ENCODE measurements around the gene TCEA2. TPM values are rescaled to one million over a fixed set of nuclear protein-coding genes. Genes with fewer than 3 reads are reported as not detected.
A peak's percentile ranks its signal among the peaks of the same experiment; 100 is the strongest.

Gene TCEA2
- total and polyA plus RNA-seq, 2 of the 13 experiments (the other 11 are each of a cell fraction or from before 2014, with no cell fraction given): 28.1 to 33.7 TPM

DNA sequence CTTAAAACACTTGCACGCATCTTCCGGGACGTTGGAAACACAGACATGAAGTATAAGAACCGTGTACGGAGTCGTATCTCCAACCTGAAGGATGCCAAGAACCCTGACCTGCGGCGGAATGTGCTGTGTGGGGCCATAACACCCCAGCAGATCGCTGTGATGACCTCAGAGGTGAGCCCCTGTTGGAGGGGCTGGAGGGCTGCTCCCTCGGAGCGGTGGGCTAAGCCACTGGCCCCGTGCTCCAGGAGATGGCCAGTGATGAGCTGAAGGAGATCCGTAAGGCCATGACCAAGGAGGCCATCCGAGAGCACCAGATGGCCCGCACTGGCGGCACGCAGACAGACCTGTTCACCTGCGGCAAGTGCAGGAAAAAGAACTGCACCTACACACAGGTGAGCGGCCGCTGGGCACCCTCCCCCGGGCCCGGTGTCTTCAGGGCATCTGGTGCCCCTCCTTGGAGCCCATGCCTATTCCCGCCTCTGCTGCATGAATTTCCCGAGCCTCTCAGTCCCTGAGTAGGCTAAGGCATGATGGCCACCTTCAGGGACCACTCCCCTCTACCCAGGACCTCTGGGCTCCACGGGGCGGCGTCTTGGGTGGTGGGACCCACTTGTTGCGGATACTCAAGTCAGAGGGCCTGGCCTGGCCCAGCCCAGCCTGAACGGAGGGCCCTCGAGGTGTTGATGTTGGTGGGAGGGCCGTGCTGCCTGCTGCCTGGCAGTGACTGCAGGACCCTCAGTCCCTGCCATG lies 7.4 kb downstream of the TCEA2 start:
- Histone ChIP-seq H3K27ac (ENCODE audit: extremely low read length, insufficient read depth, low read length) (no peak overlapping the region), H3K79me2 (ENCODE audit: insufficient read depth, low read length) (no peaks in the 10 kb centered on the region), H3K36me3 (replicated peaks in 1 of 2; ENCODE audit: control insufficient read depth in 1 of 2, insufficient read depth in 2 of 2, low read length in 2 of 2) (no peaks in the 10 kb centered on the region), H3K27me3 (ENCODE audit: control insufficient read depth in 1 of 2, insufficient read depth in 2 of 2, low read length in 2 of 2) (peaks cover 3 to 11% of the 10 kb centered on the region in 2 experiments; a peak in 2 of 5 replicates), H2AFZ (ENCODE audit: low read length) (no peak overlapping the region), H3K4me1 (ENCODE audit: insufficient read depth, low read length) (peaks cover 30% of the 10 kb centered on the region), H3K4me2 (ENCODE audit: low read depth, low read length) (no peak overlapping the region), H4K20me1 (ENCODE audit: insufficient read depth, low read length) (no peaks in the 10 kb centered on the region), H3K9me3 (ENCODE audit: low read length) (no peaks in the 10 kb centered on the region), H3K4me3 (replicated peaks in 1 of 3; ENCODE audit: insufficient read depth in 1 of 3, low read depth in 2 of 3, low read length in 3 of 3) (no peak overlapping the region), H3K9ac (ENCODE audit: insufficient read depth, low read depth, low read length) (no peak overlapping the region)
- ATAC-seq (no peak), DNase-seq (ENCODE audit: low spot score) (no peak), FAIRE-seq (no peak)
- ChIA-PET POLR2A (interaction anchor here (0.7 to 1.9 kb wide), 4 partner anchors 10 to 90 kb away, joined by 3 to 8 read pairs (median 4); partner anchors contain the start of genes OPRL1 and PRPF6), CTCF (ENCODE audit: low intra/inter-chr PET ratio, low total read pairs) (interaction anchor here (1.1 to 1.6 kb wide), 5 partner anchors 16 to 533 kb away, joined by 3 to 13 read pairs (median 4); partner anchors contain the start of gene PTK6)
- intact Hi-C loops (cut with micrococcal nuclease; ENCODE audit: unreplicated experiment) (no loop called here), in situ Hi-C loops (cut with HindIII; ENCODE audit: extremely low pct_ligation_motif_present, low pct_unique_long_range_greater_than_20kb) (no loop called here)
- BruUV-seq (replicated peaks): no TSS peak
- 79% methylated on average over 31 of the region's 31 CpGs for WGBS (ENCODE audit: low lambda C conversion rate)
- TF ChIP-seq MXI1 (IDR thresholded peaks at IDR 0.05; ENCODE audit: borderline replicate concordance, low read depth, low read length): no peak
- TF ChIP-seq, protein P1, sequence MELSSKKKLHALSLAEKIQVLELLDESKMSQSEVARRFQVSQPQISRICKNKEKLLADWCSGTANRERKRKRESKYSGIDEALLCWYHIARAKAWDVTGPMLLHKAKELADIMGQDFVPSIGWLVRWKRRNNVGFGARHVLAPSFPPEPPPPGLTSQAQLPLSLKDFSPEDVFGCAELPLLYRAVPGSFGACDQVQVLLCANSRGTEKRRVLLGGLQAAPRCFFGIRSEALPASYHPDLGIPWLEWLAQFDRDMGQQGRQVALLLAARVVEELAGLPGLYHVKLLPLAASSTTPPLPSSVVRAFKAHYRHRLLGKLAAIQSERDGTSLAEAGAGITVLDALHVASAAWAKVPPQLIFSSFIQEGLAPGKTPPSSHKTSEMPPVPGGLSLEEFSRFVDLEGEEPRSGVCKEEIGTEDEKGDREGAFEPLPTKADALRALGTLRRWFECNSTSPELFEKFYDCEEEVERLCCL (CRISPR knock-in tag; IDR thresholded peaks at IDR 0.05; ENCODE audit: borderline replicate concordance): no peak
- TF ChIP-seq FOXM1 (CRISPR knock-in tag; IDR thresholded peaks at IDR 0.05): no peak
- TF ChIP-seq ZNF30 (CRISPR knock-in tag; IDR thresholded peaks at IDR 0.05): 0 out of 2 replicates have a peak, but pooled peaks have one; percentile 62
- TF ChIP-seq ZNF317 (CRISPR knock-in tag; IDR thresholded peaks at IDR 0.05): no peak
- TF ChIP-seq SAFB2 (CRISPR knock-in tag; IDR thresholded peaks at IDR 0.05; ENCODE audit: borderline replicate concordance, low read depth): no peak
- no peak for TF ChIP-seq GLMP (CRISPR knock-in tag; IDR thresholded peaks at IDR 0.05; ENCODE audit: borderline replicate concordance)
- no peak for TF ChIP-seq ATAD3A (CRISPR knock-in tag; IDR thresholded peaks at IDR 0.05)
- no peak for TF ChIP-seq ZNF550 (CRISPR knock-in tag; IDR thresholded peaks at IDR 0.05; ENCODE audit: borderline replicate concordance)
- TF ChIP-seq EEA1 (CRISPR knock-in tag; IDR thresholded peaks at IDR 0.05; ENCODE audit: borderline replicate concordance): no peak
- TF ChIP-seq, protein P2, sequence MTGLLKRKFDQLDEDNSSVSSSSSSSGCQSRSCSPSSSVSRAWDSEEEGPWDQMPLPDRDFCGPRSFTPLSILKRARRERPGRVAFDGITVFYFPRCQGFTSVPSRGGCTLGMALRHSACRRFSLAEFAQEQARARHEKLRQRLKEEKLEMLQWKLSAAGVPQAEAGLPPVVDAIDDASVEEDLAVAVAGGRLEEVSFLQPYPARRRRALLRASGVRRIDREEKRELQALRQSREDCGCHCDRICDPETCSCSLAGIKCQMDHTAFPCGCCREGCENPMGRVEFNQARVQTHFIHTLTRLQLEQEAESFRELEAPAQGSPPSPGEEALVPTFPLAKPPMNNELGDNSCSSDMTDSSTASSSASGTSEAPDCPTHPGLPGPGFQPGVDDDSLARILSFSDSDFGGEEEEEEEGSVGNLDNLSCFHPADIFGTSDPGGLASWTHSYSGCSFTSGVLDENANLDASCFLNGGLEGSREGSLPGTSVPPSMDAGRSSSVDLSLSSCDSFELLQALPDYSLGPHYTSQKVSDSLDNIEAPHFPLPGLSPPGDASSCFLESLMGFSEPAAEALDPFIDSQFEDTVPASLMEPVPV (CRISPR knock-in tag; IDR thresholded peaks at IDR 0.05): no peak
- TF ChIP-seq, protein P3, sequence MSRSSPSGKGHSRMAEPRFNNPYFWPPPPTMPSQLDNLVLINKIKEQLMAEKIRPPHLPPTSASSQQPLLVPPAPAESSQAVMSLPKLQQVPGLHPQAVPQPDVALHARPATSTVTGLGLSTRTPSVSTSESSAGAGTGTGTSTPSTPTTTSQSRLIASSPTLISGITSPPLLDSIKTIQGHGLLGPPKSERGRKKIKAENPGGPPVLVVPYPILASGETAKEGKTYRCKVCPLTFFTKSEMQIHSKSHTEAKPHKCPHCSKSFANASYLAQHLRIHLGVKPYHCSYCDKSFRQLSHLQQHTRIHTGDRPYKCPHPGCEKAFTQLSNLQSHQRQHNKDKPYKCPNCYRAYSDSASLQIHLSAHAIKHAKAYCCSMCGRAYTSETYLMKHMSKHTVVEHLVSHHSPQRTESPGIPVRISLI (CRISPR knock-in tag; IDR thresholded peaks at IDR 0.05; ENCODE audit: borderline replicate concordance): no peak
- TF ChIP-seq, protein P4, sequence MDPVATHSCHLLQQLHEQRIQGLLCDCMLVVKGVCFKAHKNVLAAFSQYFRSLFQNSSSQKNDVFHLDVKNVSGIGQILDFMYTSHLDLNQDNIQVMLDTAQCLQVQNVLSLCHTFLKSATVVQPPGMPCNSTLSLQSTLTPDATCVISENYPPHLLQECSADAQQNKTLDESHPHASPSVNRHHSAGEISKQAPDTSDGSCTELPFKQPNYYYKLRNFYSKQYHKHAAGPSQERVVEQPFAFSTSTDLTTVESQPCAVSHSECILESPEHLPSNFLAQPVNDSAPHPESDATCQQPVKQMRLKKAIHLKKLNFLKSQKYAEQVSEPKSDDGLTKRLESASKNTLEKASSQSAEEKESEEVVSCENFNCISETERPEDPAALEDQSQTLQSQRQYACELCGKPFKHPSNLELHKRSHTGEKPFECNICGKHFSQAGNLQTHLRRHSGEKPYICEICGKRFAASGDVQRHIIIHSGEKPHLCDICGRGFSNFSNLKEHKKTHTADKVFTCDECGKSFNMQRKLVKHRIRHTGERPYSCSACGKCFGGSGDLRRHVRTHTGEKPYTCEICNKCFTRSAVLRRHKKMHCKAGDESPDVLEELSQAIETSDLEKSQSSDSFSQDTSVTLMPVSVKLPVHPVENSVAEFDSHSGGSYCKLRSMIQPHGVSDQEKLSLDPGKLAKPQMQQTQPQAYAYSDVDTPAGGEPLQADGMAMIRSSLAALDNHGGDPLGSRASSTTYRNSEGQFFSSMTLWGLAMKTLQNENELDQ (CRISPR knock-in tag; IDR thresholded peaks at IDR 0.05; ENCODE audit: borderline replicate concordance): no peak
- TF ChIP-seq ZBTB21 (CRISPR knock-in tag; IDR thresholded peaks at IDR 0.05): 0 out of 2 replicates have a peak, but pooled peaks have one; percentile 6
- TF ChIP-seq TOPORS (CRISPR knock-in tag; IDR thresholded peaks at IDR 0.05): no peak
- no peak for TF ChIP-seq TBP (CRISPR knock-in tag; IDR thresholded peaks at IDR 0.05)
